Spleen (tissue), 11 donors: ENCODE data around the gene ALK. TPM values are rescaled to one million over a fixed set of nuclear protein-coding genes. Genes with fewer than 3 reads are reported as not detected.

ENCODE experiments used
- DNase-seq: peaks from one replicate; pipeline ENCODE4 v3.0.0-alpha.2; 2020
- H3K27ac ChIP-seq, 8 donors: fragments of 200-600 bp; sonication (generic) in 7 of 8; 1 replicate in 4 of 8; 2 replicates in 4 of 8; pipeline versions ENCODE4 v1.5.0 to v1.8.0; 2016 to 2021; ENCODE audit warnings: inconsistent platforms in 4 of 8, mild to moderate bottlenecking in 4 of 8, moderate library complexity in 1 of 8
- H3K27me3 ChIP-seq, 7 donors: fragments of 200-600 bp; sonication (generic) in 6 of 7; replicated peaks in 1 of 7; 1 replicate in 4 of 7; 2 replicates in 3 of 7; pipeline versions ENCODE4 v1.5.0 to v1.8.0; 2016 to 2021; ENCODE audit warnings: inconsistent platforms in 3 of 7, mild to moderate bottlenecking in 1 of 7
- H3K36me3 ChIP-seq, 6 donors: fragments of 200-600 bp; sonication (generic) in 5 of 6; 1 replicate in 4 of 6; 2 replicates in 2 of 6; pipeline versions ENCODE4 v1.5.0 to v1.8.0; 2016 to 2021; ENCODE audit warnings: inconsistent platforms in 2 of 6
- H3K4me1 ChIP-seq, 6 donors: fragments of 200-600 bp; sonication (generic) in 5 of 6; 1 replicate in 3 of 6; 2 replicates in 3 of 6; pipeline versions ENCODE4 v1.5.0 to v1.8.0; 2016 to 2021; ENCODE audit warnings: inconsistent platforms in 3 of 6
- H3K4me3 ChIP-seq, 8 donors: fragments of 200-600 bp; sonication (generic) in 7 of 8; 1 replicate in 4 of 8; 2 replicates in 4 of 8; pipeline versions ENCODE4 v1.5.0 to v1.8.0; 2016 to 2021; ENCODE audit warnings: inconsistent platforms in 4 of 8, mild to moderate bottlenecking in 4 of 8, moderate library complexity in 2 of 8
- H3K9me3 ChIP-seq, 8 donors: fragments of 200-600 bp; sonication (generic) in 7 of 8; 1 replicate in 4 of 8; 2 replicates in 4 of 8; pipeline versions ENCODE4 v1.5.0 to v1.8.0; 2016 to 2021; ENCODE audit warnings: inconsistent platforms in 4 of 8
- CTCF ChIP-seq, 11 experiments: fragments of 200-600 bp in 7 of 11; fragments of 450-650 bp in 4 of 11; sonication (generic) in 4 of 11; IDR thresholded peaks in 8 of 11; conservative IDR thresholded peaks in 3 of 11; 1 replicate in 7 of 11; 2 replicates in 4 of 11; pipeline versions ENCODE4 v1.4.0 to v1.8.0; 2016 to 2021; ENCODE audit warnings: antibody characterized with exemption in 11 of 11, inconsistent platforms in 4 of 11, mild to moderate bottlenecking in 1 of 11
- POLR2A ChIP-seq, 3 donors: fragments of 450-650 bp; IDR thresholded peaks; one replicate each; pipeline ENCODE4 v1.5.1; 2017; ENCODE audit warnings: antibody characterized with exemption in 3 of 3, mild to moderate bottlenecking in 1 of 3
- POLR2AphosphoS5 ChIP-seq, 3 donors: sonication (generic); formaldehyde crosslinking; IDR thresholded peaks; one replicate each; pipeline ENCODE4 v1.5.1; 2017; ENCODE audit warnings: antibody characterized with exemption in 3 of 3
- WGBS, 5 donors: extraction: QIAGEN DNeasy Blood & Tissue Kit in 3 of 5; methylation state at CpG; one replicate each; pipeline versions ENCODE4 v1.1.5 to v1.1.7; 2013 to 2018; 5-methylcytosine and 5-hydroxymethylcytosine counted together
- intact Hi-C: fragments of 100-400 bp; cut with DNase I; formaldehyde crosslinking; loops from one replicate; pipeline ENCODE4 v1.15.0; 2023; ENCODE audit warnings: low total_unique reads
- polyA plus RNA-seq, 3 donors: library from polyadenylated mRNA; stranded (reverse); fragments of 200-250 nt; gene quantifications; one replicate each; pipeline ENCODE4 v1.2.1, GENCODE V29; 2013
- total RNA-seq, 7 donors: library from RNA; depleted of rRNA in 3 of 7; stranded (reverse); fragments of >200 nt in 3 of 7; fragmentation: NEBNext Ultra II Directional in 4 of 7; extraction: Animal tissue kit (Norgen Biotek cat#: 25700) in 4 of 7; gene quantifications; one replicate each; pipeline versions ENCODE4 v1.1.0 to v1.2.1, GENCODE V29; 2016 to 2021
- donor health status: healthy with polysubstance abuse.
- donor health status: DM: no; HTN: no; CAD: no; lungs with moderate emphysema.
- donor health status: DM: no; HTN: no; CAD: no.
- donor health status: Bipolar disorder and iron deficiency.
- donor health status: healthy.
- donor health status: DM: no; HTN: no; CAD: no.
- donor health status: DM: yes; HTN: yes; CAD: no.

The ALK gene
- total and polyA plus RNA-seq, 10 donors, result 0.03 to 0.28 (median 0.06) TPM; not detected in 7

GRCh38 chr2:29762239-29762638 is 159.1 kb downstream of the ALK start:
- Histone ChIP-seq H3K9me3 (no peaks in the 10 kb centered on the region), H3K27me3 (no peaks in the 10 kb centered on the region), H3K4me1 (no peaks in the 10 kb centered on the region), H3K27ac (no peak overlapping the region), H3K36me3 (no peaks in the 10 kb centered on the region), H3K4me3 (no peak overlapping the region)
- no peak for DNase-seq
- intact Hi-C loops, result no loop called here
- 64 to 79% (median 75%) methylated on average over 5 of the region's 5 CpGs for WGBS, 5 donors
- TF ChIP-seq POLR2A (IDR thresholded peaks at IDR 0.05) (no peak), POLR2AphosphoS5 (IDR thresholded peaks at IDR 0.05) (no peak), CTCF (IDR thresholded peaks at IDR 0.05 in 8 of 11, conservative IDR thresholded peaks at IDR 0.05 in 3 of 11) (no peak)

- H3K9me3 ChIP-seq, result no peaks in the 10 kb centered on the region
- H3K36me3 ChIP-seq, result no peaks in the 10 kb centered on the region
- no peak for TF ChIP-seq POLR2AphosphoS5 (IDR thresholded peaks at IDR 0.05)
- no peak for TF ChIP-seq CTCF (IDR thresholded peaks at IDR 0.05 in 8 of 11, conservative IDR thresholded peaks at IDR 0.05 in 3 of 11)
- no peak for TF ChIP-seq POLR2A (IDR thresholded peaks at IDR 0.05)
- no peak overlapping the region for H3K4me3 ChIP-seq
- no peak overlapping the region for H3K27ac ChIP-seq
- no peaks in the 10 kb centered on the region for H3K27me3 ChIP-seq
- 41 to 75% (median 65%) methylated on average over 1 of the region's 1 CpG for WGBS, 5 donors
- intact Hi-C loops, result no loop called here
- DNase-seq, result no peak
- H3K4me1 ChIP-seq, result no peaks in the 10 kb centered on the region
Observed at GRCh38 chr2:29761278-29761677, 160.1 kb downstream of the ALK start.

- Histone ChIP-seq H3K27me3 (no peaks in the 10 kb centered on the region), H3K4me3 (no peak overlapping the region), H3K4me1 (no peaks in the 10 kb centered on the region), H3K36me3 (no peaks in the 10 kb centered on the region), H3K9me3 (no peaks in the 10 kb centered on the region), H3K27ac (no peak overlapping the region)
- WGBS, 5 donors, result 86 to 97% (median 93%) methylated on average over 3 of the region's 3 CpGs
- DNase-seq, result no peak
- no peak for TF ChIP-seq POLR2AphosphoS5 (IDR thresholded peaks at IDR 0.05)
- TF ChIP-seq POLR2A (IDR thresholded peaks at IDR 0.05), result no peak
- no peak for TF ChIP-seq CTCF (IDR thresholded peaks at IDR 0.05 in 8 of 11, conservative IDR thresholded peaks at IDR 0.05 in 3 of 11)
- intact Hi-C loops, result no loop called here
Observed at GRCh38 chr2:29760008-29760407, 161.4 kb downstream of the ALK start.

- TF ChIP-seq CTCF (IDR thresholded peaks at IDR 0.05 in 8 of 11, conservative IDR thresholded peaks at IDR 0.05 in 3 of 11) (no peak), POLR2A (IDR thresholded peaks at IDR 0.05) (no peak), POLR2AphosphoS5 (IDR thresholded peaks at IDR 0.05) (no peak)
- no peak overlapping the region for H3K4me3 ChIP-seq
- H3K36me3 ChIP-seq, result no peaks in the 10 kb centered on the region
- no peaks in the 10 kb centered on the region for H3K4me1 ChIP-seq
- H3K9me3 ChIP-seq, result no peaks in the 10 kb centered on the region
- intact Hi-C loops, result no loop called here
- DNase-seq, result no peak
- no peaks in the 10 kb centered on the region for H3K27me3 ChIP-seq
- WGBS, 5 donors, result 84 to 94% (median 87%) methylated on average over 4 of the region's 4 CpGs
- no peak overlapping the region for H3K27ac ChIP-seq
Observed at GRCh38 chr2:29759360-29759759, 162.0 kb downstream of the ALK start.
